HG03159 (cell line): ENCODE data around the gene PKD1.

Source experiments
- ATAC-seq: cut with Tn5 transposase; IDR thresholded peaks from one replicate; pipeline ENCODE4 v1.9.1; 2021; ENCODE audit warnings: mild to moderate bottlenecking, moderate library complexity; ENCODE audit not compliant: unreplicated experiment

PKD1 gene

GRCh38 chr16:2078691-2079090 lies 57.0 kb downstream of the PKD1 start:
- no peak for ATAC-seq

- no peak for ATAC-seq
These were observed 57.6 kb downstream of the PKD1 start for GRCh38 chr16:2078096-2078495.

DNA sequence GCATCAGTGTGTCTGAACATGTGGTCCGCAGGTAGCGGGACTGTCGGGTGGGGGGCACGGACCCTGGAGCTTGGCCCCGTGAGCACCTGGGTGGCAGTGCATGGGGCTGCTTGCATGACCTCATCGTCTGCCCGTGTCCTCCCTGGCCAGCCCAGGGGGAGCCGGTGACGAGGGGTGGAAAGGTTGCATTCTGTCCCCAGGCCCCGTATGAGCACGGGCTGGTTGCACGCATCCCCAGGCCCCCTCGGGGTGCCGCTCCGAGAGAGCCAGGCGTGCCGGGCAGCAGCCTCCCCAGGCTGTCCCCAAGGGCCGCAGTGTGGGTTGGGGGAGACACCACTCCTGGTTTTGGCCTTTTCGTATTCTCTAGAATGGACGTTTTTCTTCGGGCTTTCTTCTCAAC lies 58.0 kb downstream of the PKD1 start:
- ATAC-seq = no peak

GRCh38 chr16:2077016-2077415 lies 58.7 kb downstream of the PKD1 start:
- no peak for ATAC-seq

- no peak for ATAC-seq
These were observed 59.4 kb downstream of the PKD1 start for GRCh38 chr16:2076072-2076865.

GRCh38 chr16:2075631-2076030 lies 60.1 kb downstream of the PKD1 start:
- ATAC-seq = no peak

DNA sequence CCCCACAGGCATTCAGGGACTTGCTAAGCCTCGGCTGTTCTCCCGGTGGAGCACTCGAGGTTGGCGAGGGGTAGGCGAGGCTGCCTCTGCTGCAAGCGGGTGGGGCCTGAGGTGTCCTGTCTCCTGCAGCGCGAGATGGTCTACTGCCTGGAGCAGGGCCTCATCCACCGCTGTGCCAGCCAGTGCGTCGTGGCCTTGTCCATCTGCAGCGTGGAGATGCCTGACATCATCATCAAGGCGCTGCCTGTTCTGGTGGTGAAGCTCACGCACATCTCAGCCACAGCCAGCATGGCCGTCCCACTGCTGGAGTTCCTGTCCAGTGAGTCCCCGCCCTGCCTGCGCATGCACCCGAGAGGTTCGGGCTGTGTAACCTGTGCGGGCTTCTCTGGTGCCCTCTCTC lies 61.6 kb downstream of the PKD1 start:
- ATAC-seq = no peak

DNA sequence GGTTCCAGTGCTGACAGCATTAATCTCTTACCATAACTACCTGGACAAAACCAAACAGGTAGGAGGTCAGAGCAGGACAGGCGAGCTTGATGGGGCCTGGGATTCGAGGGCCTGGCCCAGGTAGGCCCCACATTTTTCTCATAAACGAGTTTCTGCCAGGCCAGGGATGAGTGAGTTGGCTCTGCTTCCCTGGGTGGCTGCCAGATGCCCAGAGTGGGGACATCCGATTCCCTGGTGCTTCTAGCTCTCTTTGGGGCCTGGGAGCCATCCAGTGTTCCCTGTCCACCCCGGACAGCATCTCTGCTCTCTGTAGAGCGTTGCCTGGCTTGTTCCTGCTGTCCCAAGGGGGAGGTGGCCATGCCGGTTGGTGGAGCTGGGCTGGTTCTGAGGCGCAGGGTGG lies 62.8 kb downstream of the PKD1 start:
- no peak for ATAC-seq

DNA sequence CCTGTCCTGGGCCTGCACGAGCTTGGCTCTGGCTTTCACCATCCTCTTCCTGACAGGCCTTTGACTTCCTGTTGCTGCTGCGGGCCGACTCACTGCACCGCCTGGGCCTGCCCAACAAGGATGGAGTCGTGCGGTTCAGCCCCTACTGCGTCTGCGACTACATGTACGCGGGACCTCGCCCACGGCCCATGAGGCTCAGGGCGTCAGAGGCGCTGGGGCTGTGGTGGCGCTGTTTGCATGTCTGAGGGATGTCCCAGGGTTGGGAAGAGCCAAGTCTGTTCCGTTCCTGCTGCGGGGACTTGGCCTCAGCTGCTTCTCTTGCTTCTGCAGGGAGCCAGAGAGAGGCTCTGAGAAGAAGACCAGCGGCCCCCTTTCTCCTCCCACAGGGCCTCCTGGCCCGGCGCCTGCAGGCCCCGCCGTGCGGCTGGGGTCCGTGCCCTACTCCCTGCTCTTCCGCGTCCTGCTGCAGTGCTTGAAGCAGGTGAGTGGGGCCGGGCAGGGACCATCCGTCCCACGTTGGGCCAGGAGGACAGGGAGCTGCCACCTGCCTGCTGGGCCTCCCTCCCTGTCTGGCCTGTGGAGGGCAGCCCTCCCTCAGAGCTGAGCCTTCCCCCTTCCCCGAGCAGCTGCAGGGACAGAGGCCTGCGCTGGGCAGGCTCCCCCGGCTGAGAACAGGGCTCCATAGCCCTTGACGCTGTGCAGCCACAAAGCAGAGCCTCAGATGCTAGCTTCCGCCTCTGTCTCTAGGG lies 64.1 kb downstream of the PKD1 start:
- no peak for ATAC-seq

- ATAC-seq = no peak
These were observed 64.9 kb downstream of the PKD1 start for GRCh38 chr16:2070576-2071453.

- no peak for ATAC-seq
These were observed 69.6 kb downstream of the PKD1 start for GRCh38 chr16:2066139-2066538.

- ATAC-seq = no peak
These were observed 71.2 kb downstream of the PKD1 start for GRCh38 chr16:2064368-2064945.

GRCh38 chr16:2063861-2064260 lies 71.8 kb downstream of the PKD1 start:
- ATAC-seq = no peak

GRCh38 chr16:2062801-2063200 lies 72.9 kb downstream of the PKD1 start:
- ATAC-seq = no peak

- ATAC-seq = no peak
These were observed 74.2 kb downstream of the PKD1 start for GRCh38 chr16:2061526-2061925.

- no peak for ATAC-seq
These were observed 74.7 kb downstream of the PKD1 start for GRCh38 chr16:2061023-2061422.

GRCh38 chr16:2060346-2060745 lies 75.4 kb downstream of the PKD1 start:
- ATAC-seq = no peak

- no peak for ATAC-seq
These were observed 76.8 kb downstream of the PKD1 start for GRCh38 chr16:2058872-2059271.

- no peak for ATAC-seq
These were observed 77.3 kb downstream of the PKD1 start for GRCh38 chr16:2058420-2058819.

GRCh38 chr16:2057438-2057837 lies 78.3 kb downstream of the PKD1 start:
- ATAC-seq = no peak
